Fibroblast of mammary gland (primary cell): Measurements from ENCODE around the gene ZNF775.
A peak's percentile ranks its signal among the peaks of the same experiment; 100 is the strongest.

Experiments
- DNase-seq: peaks from one replicate; pipeline ENCODE4 v3.0.0-alpha.2; 2010; ENCODE audit warnings: low read depth
- H3K4me3 ChIP-seq: 2 replicates; pipeline ENCODE4 v1.5.1; 2011; ENCODE audit warnings: low read depth, mild to moderate bottlenecking, low read length, moderate library complexity; ENCODE audit not compliant: control insufficient read depth
- TF ChIP-seq, protein P1 (sequence below): conservative IDR thresholded peaks from 2 replicates; pipeline ENCODE4 v1.5.1; 2011; ENCODE audit warnings: low read depth, low read length, inconsistent platforms; ENCODE audit not compliant: control insufficient read depth, insufficient read depth

The ZNF775 gene

GRCh38 chr7:150378853-150379440 lies at the start of gene ZNF775:
ZNF775 (plus strand) TSS chr7:150379330; CDS start chr7:150388471, 9,141 bp downstream.
- TF ChIP-seq, protein P1, sequence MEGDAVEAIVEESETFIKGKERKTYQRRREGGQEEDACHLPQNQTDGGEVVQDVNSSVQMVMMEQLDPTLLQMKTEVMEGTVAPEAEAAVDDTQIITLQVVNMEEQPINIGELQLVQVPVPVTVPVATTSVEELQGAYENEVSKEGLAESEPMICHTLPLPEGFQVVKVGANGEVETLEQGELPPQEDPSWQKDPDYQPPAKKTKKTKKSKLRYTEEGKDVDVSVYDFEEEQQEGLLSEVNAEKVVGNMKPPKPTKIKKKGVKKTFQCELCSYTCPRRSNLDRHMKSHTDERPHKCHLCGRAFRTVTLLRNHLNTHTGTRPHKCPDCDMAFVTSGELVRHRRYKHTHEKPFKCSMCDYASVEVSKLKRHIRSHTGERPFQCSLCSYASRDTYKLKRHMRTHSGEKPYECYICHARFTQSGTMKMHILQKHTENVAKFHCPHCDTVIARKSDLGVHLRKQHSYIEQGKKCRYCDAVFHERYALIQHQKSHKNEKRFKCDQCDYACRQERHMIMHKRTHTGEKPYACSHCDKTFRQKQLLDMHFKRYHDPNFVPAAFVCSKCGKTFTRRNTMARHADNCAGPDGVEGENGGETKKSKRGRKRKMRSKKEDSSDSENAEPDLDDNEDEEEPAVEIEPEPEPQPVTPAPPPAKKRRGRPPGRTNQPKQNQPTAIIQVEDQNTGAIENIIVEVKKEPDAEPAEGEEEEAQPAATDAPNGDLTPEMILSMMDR: no peak
- H3K4me3 ChIP-seq: peak within 1 kb of the TSS; percentile 82
- peak; percentile 86 for DNase-seq

DNA sequence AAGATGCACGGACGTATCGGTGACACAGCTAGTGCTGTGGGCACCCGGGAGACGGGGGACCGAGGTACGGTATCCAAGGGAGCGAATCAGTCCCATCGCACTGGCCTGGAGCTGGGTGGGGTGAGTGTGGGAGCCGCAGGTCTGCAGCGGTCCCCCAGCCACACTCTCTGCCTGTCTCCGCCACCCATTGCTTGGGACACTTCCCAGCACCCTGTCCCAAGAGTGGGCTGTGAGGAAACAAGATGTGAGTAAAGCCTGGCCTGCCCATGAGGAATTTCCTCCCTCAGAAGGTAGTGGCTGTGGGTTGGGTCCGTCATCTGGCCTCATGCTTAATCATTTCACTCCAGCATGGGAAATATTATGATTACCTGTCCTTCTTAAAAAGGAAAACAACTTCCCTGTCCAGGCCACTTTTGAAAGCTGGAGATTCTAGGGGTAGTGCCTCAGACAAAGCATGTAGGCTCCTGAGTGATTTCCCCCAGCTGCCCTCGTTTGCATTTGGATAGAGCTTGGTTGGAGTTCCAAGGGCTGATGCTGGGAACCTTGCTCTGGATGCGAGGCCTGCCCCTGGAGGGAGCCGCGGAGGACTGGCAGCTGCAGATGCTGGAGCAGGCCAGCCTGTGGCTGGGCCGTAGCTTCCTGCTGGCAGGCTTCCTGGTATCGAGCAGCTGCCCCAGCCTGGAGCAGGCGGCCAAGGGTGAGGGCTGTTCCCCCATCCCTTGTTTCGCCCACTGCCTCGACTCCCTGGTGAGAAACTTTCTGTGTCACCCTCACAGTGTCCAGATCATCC lies 49.6 kb upstream of the ZNF775 start:
- no peak overlapping the region for H3K4me3 ChIP-seq
- TF ChIP-seq, protein P1: no peak
- DNase-seq: no peak

DNA sequence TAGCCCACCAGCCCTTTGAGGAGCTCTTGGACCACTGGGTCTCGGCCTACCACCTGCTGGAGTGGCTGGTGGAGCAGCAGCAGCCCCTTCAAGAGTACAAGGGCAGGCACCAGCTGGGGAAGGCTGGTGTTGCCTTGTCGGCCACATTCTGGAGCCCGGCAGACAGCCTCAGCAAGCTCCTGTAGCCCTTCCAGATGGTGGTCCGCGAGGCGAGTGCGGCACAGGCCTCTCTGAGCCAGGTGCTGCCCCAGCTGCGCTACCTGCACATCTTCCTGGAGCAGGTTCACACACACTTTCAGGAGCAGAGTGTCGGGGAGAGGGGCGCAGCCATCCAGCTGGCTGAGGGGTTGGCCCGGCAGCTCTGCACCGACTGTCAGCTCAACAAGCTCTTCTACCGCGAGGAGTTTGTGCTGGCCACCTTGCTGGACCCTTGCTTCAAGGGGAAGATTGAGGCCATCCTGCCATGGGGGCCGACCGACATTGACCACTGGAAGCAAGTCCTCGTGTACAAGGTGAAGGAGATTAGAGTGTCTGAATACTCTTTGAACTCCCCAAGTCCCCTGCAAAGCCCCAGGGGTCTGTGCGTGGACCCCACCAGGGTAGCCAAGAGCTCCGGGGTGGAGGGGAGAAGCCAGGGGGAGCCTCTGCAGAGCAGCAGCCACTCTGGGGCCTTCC lies 48.8 kb upstream of the ZNF775 start:
- no peak overlapping the region for H3K4me3 ChIP-seq
- TF ChIP-seq, protein P1: no peak
- no peak for DNase-seq

DNA sequence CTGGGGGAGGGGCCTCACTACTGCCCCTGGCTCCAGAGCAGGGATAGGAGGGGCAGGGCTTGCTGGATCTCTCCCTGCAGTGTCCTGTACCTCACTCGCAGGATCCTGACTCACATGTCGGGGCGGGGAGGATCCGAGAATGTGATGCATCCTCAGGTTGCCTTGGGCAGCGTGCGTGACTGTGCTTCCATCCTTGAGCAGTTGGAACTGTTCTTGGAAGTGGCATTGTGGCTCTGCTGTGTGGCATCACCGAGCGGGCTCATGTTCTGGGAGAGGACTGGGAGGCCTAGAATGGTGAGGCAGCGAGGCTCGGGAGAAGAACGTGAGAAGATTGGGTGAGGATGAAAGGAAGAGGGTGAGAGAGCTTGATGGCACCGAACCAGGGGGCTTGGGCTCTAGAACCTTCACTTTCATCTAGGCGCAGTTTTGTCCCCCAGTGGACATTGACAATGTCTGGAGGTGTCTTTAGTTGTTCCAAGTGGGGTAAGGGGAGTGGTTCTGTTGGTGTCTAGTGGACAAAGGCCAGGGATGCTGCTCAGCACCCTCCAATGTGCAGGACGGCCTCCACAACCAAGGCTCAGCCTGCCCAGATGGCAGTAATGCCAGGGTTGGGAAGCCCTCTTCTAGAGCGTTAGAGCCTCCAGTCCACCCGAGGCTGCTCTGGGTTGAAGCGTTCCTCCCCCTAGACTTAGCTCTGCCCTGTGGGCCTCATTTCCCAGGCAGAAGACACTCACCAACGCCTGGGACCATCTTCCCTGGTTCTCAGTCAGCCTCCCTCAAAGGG lies 46.1 kb upstream of the ZNF775 start:
- no peak overlapping the region for H3K4me3 ChIP-seq
- TF ChIP-seq, protein P1: no peak
- no peak for DNase-seq

- TF ChIP-seq, protein P1: no peak
- no peak for DNase-seq
Measured at GRCh38 chr7:150333659-150334058, 45.5 kb upstream of the ZNF775 start.

DNA sequence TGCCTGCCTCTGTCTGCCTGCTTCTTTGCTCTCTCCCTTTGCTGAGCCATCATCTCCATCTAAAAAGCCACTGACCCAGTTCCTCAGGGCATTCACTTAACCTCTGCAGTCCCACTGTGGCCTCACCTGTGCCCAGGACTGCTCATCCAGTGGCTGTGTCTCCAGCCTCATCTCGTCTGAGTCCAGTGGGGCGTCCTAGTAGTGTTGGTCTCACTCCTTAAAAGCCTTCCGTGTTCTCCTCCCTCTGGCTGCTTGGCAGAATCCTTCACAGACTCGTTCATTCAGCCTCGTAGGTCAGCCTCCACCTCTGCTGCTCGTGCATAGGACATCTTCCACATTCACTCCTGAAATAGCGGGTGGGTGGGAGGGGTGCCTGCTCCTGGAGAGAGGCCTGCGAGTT lies 45.0 kb upstream of the ZNF775 start:
- DNase-seq: no peak
- no peak overlapping the region for H3K4me3 ChIP-seq
- TF ChIP-seq, protein P1: no peak

More at GRCh38 chr7:150333659-150334058, 45.5 kb upstream of the ZNF775 start:
- no peak overlapping the region for H3K4me3 ChIP-seq
